Left cardiac atrium (tissue), 4 donors: ENCODE data around the gene NCOA5. TPM values are rescaled to one million over a fixed set of nuclear protein-coding genes. Genes with fewer than 3 reads are reported as not detected.
A peak's percentile ranks its signal among the peaks of the same experiment; 100 is the strongest.

Experiments
- ATAC-seq, 2 donors: fragments of 200-7000 bp; cut with Tn5 transposase; one replicate each; pipeline ENCODE4 v1.9.1; 2020; ENCODE audit warnings: mild to moderate bottlenecking in 2 of 2, moderate library complexity in 2 of 2
- DNase-seq: peaks from one replicate; pipeline ENCODE4 v3.0.0-alpha.2; 2020
- intact Hi-C, 2 donors: fragments of 100-400 bp; cut with DNase I; formaldehyde crosslinking; loops; one replicate each; pipeline versions ENCODE4 v1.14.1 to v1.15.1; 2022 to 2023
- total RNA-seq, 2 donors: library from RNA; stranded (reverse); fragmentation: NEBNext Ultra II Directional; extraction: Animal tissue kit (Norgen Biotek cat#: 25700); gene quantifications; one replicate each; pipeline ENCODE4 v1.2.1, GENCODE V29; 2021
- donor health status: DM: no; HTN: yes; CAD: no.
- donor health status: DM: no; HTN: yes; CAD: no; lungs with severe emphysema.
- donor health status: DM: yes; HTN: yes; CAD: no.
- donor health status: Dilated cardiomyopathy.

The NCOA5 gene
- total RNA-seq, 2 donors from 2014 or later = 19.6 to 21.1 TPM

GRCh38 chr20:46053416-46053815, 36.3 kb downstream of the NCOA5 start:
- intact Hi-C loops = no loop called here
- DNase-seq (no peak), ATAC-seq (no peak)

- intact Hi-C loops = no loop called here
- ATAC-seq (no peak), DNase-seq (no peak)
These were observed 38.0 kb downstream of the NCOA5 start for GRCh38 chr20:46051556-46052308.

- DNase-seq = no peak
- no peak for ATAC-seq
- intact Hi-C loops = no loop called here
These were observed 38.9 kb downstream of the NCOA5 start for GRCh38 chr20:46050885-46051284.

- no peak for DNase-seq
- intact Hi-C loops = no loop called here
- no peak for ATAC-seq
These were observed 39.3 kb downstream of the NCOA5 start for GRCh38 chr20:46050444-46050843.

GRCh38 chr20:46049815-46050214, 39.9 kb downstream of the NCOA5 start:
- DNase-seq (no peak), ATAC-seq (no peak)
- intact Hi-C loops = no loop called here

- intact Hi-C loops = no loop called here
- DNase-seq = no peak
- ATAC-seq = no peak
These were observed 40.6 kb downstream of the NCOA5 start for GRCh38 chr20:46049190-46049589.

GRCh38 chr20:46047821-46048220, 41.9 kb downstream of the NCOA5 start:
- intact Hi-C loops = no loop called here
- ATAC-seq (no peak), DNase-seq (no peak)

- ATAC-seq (no peak), DNase-seq (no peak)
- intact Hi-C loops = no loop called here
These were observed 43.0 kb downstream of the NCOA5 start for GRCh38 chr20:46046588-46047310.

- no peak for DNase-seq
- no peak for ATAC-seq
- intact Hi-C loops = no loop called here
These were observed 44.9 kb downstream of the NCOA5 start for GRCh38 chr20:46044896-46045295.

- intact Hi-C loops = no loop called here
- DNase-seq (no peak), ATAC-seq (no peak)
These were observed 46.2 kb downstream of the NCOA5 start for GRCh38 chr20:46043556-46043955.

GRCh38 chr20:46040902-46041535, 48.7 kb downstream of the NCOA5 start:
- intact Hi-C loops = no loop called here
- ATAC-seq = peak in 1 of 2 donors; percentile 61
- no peak for DNase-seq

- DNase-seq = no peak
- no peak for ATAC-seq
- intact Hi-C loops = no loop called here
These were observed 52.7 kb downstream of the NCOA5 start for GRCh38 chr20:46037036-46037435.

GRCh38 chr20:46036370-46036769, 53.4 kb downstream of the NCOA5 start:
- intact Hi-C loops = no loop called here
- DNase-seq = no peak
- no peak for ATAC-seq

GRCh38 chr20:46035713-46036112, 54.0 kb downstream of the NCOA5 start:
- ATAC-seq = no peak
- intact Hi-C loops = no loop called here
- no peak for DNase-seq

GRCh38 chr20:46035253-46035652, 54.5 kb downstream of the NCOA5 start:
- DNase-seq (no peak), ATAC-seq (no peak)
- intact Hi-C loops = no loop called here

- intact Hi-C loops = no loop called here
- no peak for DNase-seq
These were observed 55.7 kb downstream of the NCOA5 start for GRCh38 chr20:46034039-46034438.

GRCh38 chr20:46031701-46032254, 58.0 kb downstream of the NCOA5 start:
- ATAC-seq = peak in 1 of 2 donors; percentile 39
- intact Hi-C loops = no loop called here
- DNase-seq = no peak

More at GRCh38 chr20:46034039-46034438, 55.7 kb downstream of the NCOA5 start:
- no peak for ATAC-seq

- intact Hi-C loops = no loop called here
- no peak for DNase-seq
- ATAC-seq = no peak
These were observed 58.7 kb downstream of the NCOA5 start for GRCh38 chr20:46031014-46031569.

GRCh38 chr20:46030284-46031013, 59.3 kb downstream of the NCOA5 start:
- ATAC-seq (no peak), DNase-seq (no peak)
- intact Hi-C loops = no loop called here
